ENCODE results near the gene MYBBP1A. TPM values are rescaled to one million over a fixed set of nuclear protein-coding genes. Genes with fewer than 3 reads are reported as not detected.

Gene MYBBP1A
- 35.0 and 43.4 TPM in 2 replicates for total RNA-seq (ENCODE audit: low replicate concordance)

GRCh38 chr17:4554997-4555799 is at the start of gene MYBBP1A:
Gene MYBBP1A, minus strand, starts transcription at chr17:4555384. Its CDS starts 60 bp downstream, at chr17:4555324.

GRCh38 chr17:4584101-4584916 is 29.1 kb upstream of the MYBBP1A start, which contains the start of gene SMTNL2:
Gene SMTNL2, plus strand, starts transcription at chr17:4584529. Its CDS starts 77 bp downstream, at chr17:4584606.

DNA sequence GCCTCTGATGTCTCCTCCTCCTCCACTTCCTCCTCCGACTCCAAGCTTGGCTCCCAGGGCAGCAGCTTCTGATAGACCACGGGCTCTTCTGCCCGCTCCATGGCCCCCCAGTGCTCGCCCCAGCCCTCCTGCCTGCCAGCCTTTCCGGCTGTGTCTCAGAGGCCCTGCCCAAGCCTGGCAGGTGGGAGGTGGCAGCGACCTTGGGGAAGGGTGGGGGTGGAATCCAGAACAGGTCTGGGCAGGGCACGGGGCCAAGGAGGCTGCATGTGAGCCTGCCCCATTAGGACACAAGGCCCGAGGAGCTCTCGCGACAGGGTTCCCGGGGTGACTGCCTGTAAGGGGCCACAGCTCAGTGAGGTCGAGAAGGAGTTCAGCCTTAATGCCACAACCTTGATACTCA is 5.2 kb upstream of the MYBBP1A start, which contains the start of gene GGT6:
Gene GGT6, minus strand, starts transcription at position 157 of the 400 bp plus-strand sequence. Its CDS starts 56 bp downstream, at position 101.

GRCh38 chr17:4498461-4499397 is 56.5 kb downstream of the MYBBP1A start, which contains the start of gene SPNS2:
Gene SPNS2, plus strand, starts transcription at chr17:4498881. Its CDS starts 167 bp downstream, at chr17:4499048.

Other genes with a start within 250 kb of the MYBBP1A start
- gene UBE2G1, start 188.7 kb downstream of the MYBBP1A start, total RNA-seq (ENCODE audit: low replicate concordance): 7.3 and 22.5 TPM in 2 replicates
- not detected in 2 replicates for gene SPNS3, start 121.4 kb downstream of the MYBBP1A start, total RNA-seq (ENCODE audit: low replicate concordance)
- 0.23 TPM in 1 of 2 replicates, not detected in the other for gene SPNS2, start 56.5 kb downstream of the MYBBP1A start, total RNA-seq (ENCODE audit: low replicate concordance)
- gene GGT6, start 5.2 kb upstream of the MYBBP1A start, total RNA-seq (ENCODE audit: low replicate concordance): not detected in 2 replicates
- 0.12 TPM in 1 of 2 replicates, not detected in the other for gene SMTNL2, start 29.1 kb upstream of the MYBBP1A start, total RNA-seq (ENCODE audit: low replicate concordance)
- not detected in 2 replicates for gene ALOX15, start 86.3 kb upstream of the MYBBP1A start, total RNA-seq (ENCODE audit: low replicate concordance)
- gene PELP1, start 148.8 kb upstream of the MYBBP1A start, total RNA-seq (ENCODE audit: low replicate concordance): 6.4 and 10.1 TPM in 2 replicates
- gene ARRB2, start 155.2 kb upstream of the MYBBP1A start, total RNA-seq (ENCODE audit: low replicate concordance): 1.7 and 3.9 TPM in 2 replicates
- gene MED11, start 176.0 kb upstream of the MYBBP1A start, total RNA-seq (ENCODE audit: low replicate concordance): 10.1 and 12.1 TPM in 2 replicates
- 0.23 TPM in 1 of 2 replicates, not detected in the other for gene ZMYND15, start 184.4 kb upstream of the MYBBP1A start, total RNA-seq (ENCODE audit: low replicate concordance)
- gene CXCL16, start 184.5 kb upstream of the MYBBP1A start, total RNA-seq (ENCODE audit: low replicate concordance): 0.59 and 0.83 TPM in 2 replicates
- gene TM4SF5, start 216.5 kb upstream of the MYBBP1A start, total RNA-seq (ENCODE audit: low replicate concordance): not detected in 2 replicates
- 0.08 and 0.23 TPM in 2 replicates for gene VMO1, start 231.0 kb upstream of the MYBBP1A start, total RNA-seq (ENCODE audit: low replicate concordance)
- not detected in 2 replicates for gene GLTPD2, start 233.6 kb upstream of the MYBBP1A start, total RNA-seq (ENCODE audit: low replicate concordance)
- 121 and 237 TPM in 2 replicates for gene PSMB6, start 240.8 kb upstream of the MYBBP1A start, total RNA-seq (ENCODE audit: low replicate concordance)